Left colon (tissue), 2 donors: Measurements from ENCODE around the gene TMEM183A. TPM values are rescaled to one million over a fixed set of nuclear protein-coding genes. Genes with fewer than 3 reads are reported as not detected.

Experiments used
- ATAC-seq: fragments of 200-7000 bp; cut with Tn5 transposase; one replicate; pipeline ENCODE4 v1.9.1; 2020; ENCODE audit warnings: mild to moderate bottlenecking, moderate library complexity
- DNase-seq, 2 donors: peaks; one replicate each; pipeline ENCODE4 v3.0.0-alpha.2; 2020
- intact Hi-C, 2 donors: fragments of 100-400 bp; cut with DNase I in 1 of 2; cut with micrococcal nuclease in 1 of 2; formaldehyde crosslinking; loops; one replicate each; pipeline versions ENCODE4 v1.11.2 to v1.14.0; 2022; cut with DNase I, micrococcal nuclease
- total RNA-seq, 2 donors: library from RNA; stranded (reverse); fragmentation: NEBNext Ultra II Directional; extraction: Animal tissue kit (Norgen Biotek cat#: 25700); gene quantifications; one replicate each; pipeline ENCODE4 v1.2.1, GENCODE V29; 2021
- donor health status: DM: no; HTN: no; CAD: no.
- donor health status: DM: yes; HTN: yes; CAD: no.

The TMEM183A gene
- total RNA-seq, 2 donors from 2014 or later = 91.5 to 97.1 TPM

- DNase-seq = no peak
- intact Hi-C loops = loop anchor here (5.0 kb wide), 2 partner anchors 132 to 177 kb away; no protein-coding TSS in a partner anchor
- ATAC-seq = no peak
Measured at GRCh38 chr1:203039609-203040512, 32.7 kb downstream of the TMEM183A start.

- intact Hi-C loops = loop anchor here in 1 of 2 donors (5.0 kb wide), 1 partner anchor 132 kb away; no protein-coding TSS in a partner anchor
- no peak for DNase-seq
Measured at GRCh38 chr1:203040513-203041275, 33.5 kb downstream of the TMEM183A start.

GRCh38 chr1:203041351-203041932, 34.3 kb downstream of the TMEM183A start:
- DNase-seq (no peak), ATAC-seq (no peak)
- intact Hi-C loops = loop anchor here in 1 of 2 donors (5.0 kb wide), 1 partner anchor 131 kb away; no protein-coding TSS in a partner anchor

More at GRCh38 chr1:203040513-203041275, 33.5 kb downstream of the TMEM183A start:
- ATAC-seq = no peak

- intact Hi-C loops = loop anchor here in 1 of 2 donors (5.0 kb wide), 1 partner anchor 128 kb away; no protein-coding TSS in a partner anchor
- ATAC-seq = no peak
- DNase-seq = peak in 1 of 2 donors; percentile 11
Measured at GRCh38 chr1:203043830-203044545, 36.8 kb downstream of the TMEM183A start.

DNA sequence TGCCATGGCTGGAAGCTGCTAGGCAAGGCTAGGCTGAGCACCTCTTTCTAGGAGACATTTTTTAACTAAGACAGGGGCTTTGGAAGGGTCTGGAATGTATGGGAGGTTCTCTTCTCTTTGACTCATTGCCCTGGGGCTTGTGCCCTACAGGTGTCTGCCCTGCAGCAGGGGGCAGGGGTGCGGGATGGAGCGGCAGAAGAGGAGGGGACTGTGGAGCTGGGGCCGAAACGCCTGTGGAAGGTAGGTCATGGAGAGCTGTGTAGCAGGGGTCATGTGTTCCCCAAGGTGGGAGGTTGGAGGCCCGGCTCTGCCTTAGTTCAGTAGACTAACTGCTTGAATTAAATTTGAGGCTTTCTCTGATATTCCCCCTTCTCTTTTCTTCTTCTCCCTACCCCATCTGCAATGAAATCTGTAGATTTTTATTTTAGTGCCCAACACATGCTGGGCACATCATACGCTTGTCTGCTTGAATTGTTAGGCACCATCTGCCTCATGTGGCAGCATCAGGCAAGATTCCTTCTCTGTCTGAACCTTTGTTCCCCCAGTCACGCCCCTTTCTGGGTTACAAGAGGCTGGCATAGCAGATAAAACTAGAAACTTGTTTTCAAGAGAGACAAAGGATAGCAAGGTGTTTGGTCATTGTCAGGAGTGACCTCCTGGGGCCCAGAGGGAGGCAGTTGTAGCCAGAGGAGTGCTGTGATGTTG, 37.5 kb downstream of the TMEM183A start:
- ATAC-seq (no peak), DNase-seq (no peak)
- intact Hi-C loops = loop anchor here in 1 of 2 donors (5.0 kb wide), 1 partner anchor 128 kb away; no protein-coding TSS in a partner anchor

DNA sequence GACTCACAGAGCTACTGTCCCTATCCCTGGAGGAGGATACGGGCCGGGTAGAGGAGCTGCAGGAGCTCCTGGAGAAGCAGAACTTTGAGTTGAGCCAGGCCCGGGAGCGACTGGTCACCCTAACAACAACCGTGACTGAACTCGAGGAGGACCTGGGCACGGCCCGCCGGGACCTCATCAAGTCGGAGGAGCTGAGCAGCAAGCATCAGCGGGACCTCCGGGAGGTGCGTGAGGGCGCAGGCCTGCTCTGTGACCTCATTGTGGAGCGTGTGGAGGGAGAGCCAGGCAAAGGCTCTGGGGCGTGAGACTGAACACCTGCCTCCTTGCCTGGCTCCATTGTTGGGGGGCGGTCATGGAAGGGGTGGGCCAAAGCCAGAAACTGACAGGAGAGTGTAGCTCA, 38.2 kb downstream of the TMEM183A start:
- DNase-seq (no peak), ATAC-seq (no peak)
- intact Hi-C loops = no loop called here

DNA sequence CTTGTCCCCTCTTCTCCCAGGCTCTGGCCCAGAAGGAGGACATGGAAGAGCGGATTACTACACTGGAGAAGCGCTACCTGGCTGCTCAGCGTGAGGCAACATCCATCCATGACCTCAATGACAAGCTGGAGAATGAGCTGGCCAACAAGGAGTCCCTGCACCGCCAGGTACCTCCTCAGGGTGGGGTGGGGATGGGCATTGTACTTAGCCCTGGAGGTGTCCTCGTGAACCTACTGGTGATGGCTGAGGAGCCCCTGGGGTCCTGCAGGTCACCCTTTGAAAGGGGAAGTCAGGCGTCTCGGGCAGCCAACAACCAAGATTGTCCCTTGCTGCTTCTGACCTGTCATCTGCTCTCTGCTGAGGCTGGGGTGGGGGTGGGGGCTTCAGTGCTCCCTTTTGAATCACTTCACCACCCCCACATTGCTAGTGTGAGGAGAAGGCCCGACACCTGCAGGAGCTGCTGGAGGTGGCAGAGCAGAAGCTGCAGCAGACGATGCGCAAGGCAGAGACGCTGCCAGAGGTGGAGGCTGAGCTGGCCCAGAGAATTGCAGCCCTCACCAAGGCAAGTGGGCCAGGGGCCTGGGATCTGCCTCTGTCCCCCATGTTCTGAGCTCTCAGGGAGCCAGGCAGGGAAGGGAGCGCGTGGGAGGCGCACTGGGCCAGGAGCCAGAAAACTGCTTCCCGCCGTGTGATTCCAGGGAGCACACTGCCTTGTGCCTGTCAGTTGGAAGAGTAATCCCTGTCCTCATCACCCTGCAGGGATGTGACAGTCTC, 38.8 kb downstream of the TMEM183A start:
- intact Hi-C loops = no loop called here
- DNase-seq (no peak), ATAC-seq (no peak)

DNA sequence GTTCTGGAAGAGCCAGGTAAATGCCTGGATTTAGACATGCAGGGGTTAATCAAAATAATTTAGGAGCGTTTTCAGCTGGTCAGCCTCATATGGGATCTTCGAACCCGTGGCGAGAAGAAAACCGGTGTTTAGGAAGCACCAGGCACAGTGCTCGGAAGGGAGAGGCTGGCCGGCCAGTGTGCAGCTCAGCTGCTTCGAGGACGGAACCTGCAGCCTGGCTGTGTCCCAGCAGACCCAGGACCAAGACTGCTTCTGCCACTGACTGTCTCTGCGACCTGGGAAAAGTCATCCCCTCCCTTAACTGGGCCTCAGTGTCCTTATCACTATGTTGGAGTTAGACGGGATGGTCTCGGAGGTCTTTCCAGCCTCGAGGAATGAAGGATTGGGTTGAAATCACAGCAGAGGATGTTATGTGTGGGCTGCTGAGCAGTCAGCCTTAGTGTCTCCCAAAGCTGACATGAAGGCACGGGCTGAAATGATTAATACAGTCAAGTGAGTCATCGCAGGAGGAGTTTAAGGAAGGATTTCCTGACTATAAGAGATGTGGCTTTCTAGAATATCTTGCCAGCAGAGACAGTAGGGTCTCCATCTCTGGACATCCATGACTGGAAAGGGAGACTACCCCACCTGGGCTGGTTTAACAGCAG, 39.9 kb downstream of the TMEM183A start:
- ATAC-seq = no peak
- intact Hi-C loops = no loop called here
- no peak for DNase-seq

DNA sequence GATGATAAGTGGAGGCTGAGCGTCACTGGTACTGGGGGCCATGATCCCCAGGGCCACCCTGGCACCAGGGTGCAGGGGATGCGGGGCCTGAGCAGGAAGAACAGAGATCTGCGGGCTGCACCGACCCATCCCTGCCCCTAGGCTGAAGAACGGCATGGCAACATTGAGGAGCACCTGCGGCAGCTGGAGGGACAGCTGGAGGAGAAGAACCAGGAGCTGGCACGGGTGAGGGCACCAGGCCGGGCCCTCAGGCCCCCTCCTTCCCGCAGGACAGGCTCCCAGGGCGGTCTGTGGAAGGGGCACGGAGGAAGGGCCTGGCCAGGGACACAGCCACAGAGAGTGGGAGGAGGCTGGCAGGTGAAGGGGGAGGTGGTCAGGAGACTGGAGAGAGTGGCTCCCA, 40.9 kb downstream of the TMEM183A start:
- ATAC-seq = no peak
- intact Hi-C loops = no loop called here
- DNase-seq = no peak

GRCh38 chr1:203048555-203049051, 41.4 kb downstream of the TMEM183A start:
- peak; percentile 76 for ATAC-seq

DNA sequence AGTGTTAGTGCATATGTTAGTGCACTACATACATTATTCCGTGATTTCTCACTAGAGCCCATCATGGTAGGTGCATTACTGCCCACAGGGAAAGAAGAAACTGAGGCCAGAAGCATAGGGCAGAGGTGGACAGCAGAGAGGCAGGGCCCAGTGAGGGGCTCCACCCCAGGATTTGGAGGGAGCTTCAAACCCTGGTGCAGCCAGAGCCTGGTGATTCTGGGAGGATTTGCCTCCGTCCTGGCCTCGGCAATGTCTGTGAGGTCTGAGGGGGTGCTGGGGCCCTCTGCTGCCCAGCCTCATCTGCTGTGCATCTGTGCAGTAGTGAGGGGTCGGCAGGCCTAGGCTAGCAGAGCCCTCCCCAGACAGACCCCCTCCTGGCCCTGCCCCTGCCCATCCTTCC, 41.9 kb downstream of the TMEM183A start:
- ATAC-seq (no peak), DNase-seq (no peak)
- intact Hi-C loops = no loop called here

More at GRCh38 chr1:203048555-203049051, 41.4 kb downstream of the TMEM183A start:
- intact Hi-C loops = no loop called here
- no peak for DNase-seq

- ATAC-seq (no peak), DNase-seq (no peak)
- intact Hi-C loops = no loop called here
Measured at GRCh38 chr1:203049576-203050180, 42.5 kb downstream of the TMEM183A start.

DNA sequence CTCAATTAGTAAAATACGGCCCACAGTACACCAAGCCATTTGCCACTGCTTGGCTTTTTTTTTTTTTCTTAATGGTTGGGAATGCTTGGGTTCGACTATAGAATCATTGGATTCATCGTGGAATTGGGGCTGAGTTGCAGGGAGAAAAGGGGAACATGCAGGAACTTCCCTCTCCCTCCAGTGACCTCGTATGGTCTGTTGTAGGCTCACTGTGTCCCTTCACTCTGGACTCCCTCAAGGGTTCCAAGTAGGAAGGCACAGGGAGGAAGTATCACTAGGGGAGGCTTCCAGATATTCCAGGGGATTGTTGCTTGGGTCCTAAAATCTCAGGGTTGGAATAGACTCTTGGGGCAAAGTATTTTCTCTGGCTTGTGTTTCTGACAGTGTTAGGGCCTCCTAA, 43.7 kb downstream of the TMEM183A start:
- intact Hi-C loops = no loop called here
- no peak for ATAC-seq
- no peak for DNase-seq

- no peak for DNase-seq
- no peak for ATAC-seq
- intact Hi-C loops = no loop called here
Measured at GRCh38 chr1:203051841-203052324, 44.7 kb downstream of the TMEM183A start.

- intact Hi-C loops = no loop called here
- ATAC-seq = no peak
- no peak for DNase-seq
Measured at GRCh38 chr1:203052601-203053000, 45.4 kb downstream of the TMEM183A start.

GRCh38 chr1:203054184-203054583, 47.0 kb downstream of the TMEM183A start:
- no peak for DNase-seq
- no peak for ATAC-seq
- intact Hi-C loops = no loop called here
